ENCODE results near the gene EXOC3L1.

DNA sequence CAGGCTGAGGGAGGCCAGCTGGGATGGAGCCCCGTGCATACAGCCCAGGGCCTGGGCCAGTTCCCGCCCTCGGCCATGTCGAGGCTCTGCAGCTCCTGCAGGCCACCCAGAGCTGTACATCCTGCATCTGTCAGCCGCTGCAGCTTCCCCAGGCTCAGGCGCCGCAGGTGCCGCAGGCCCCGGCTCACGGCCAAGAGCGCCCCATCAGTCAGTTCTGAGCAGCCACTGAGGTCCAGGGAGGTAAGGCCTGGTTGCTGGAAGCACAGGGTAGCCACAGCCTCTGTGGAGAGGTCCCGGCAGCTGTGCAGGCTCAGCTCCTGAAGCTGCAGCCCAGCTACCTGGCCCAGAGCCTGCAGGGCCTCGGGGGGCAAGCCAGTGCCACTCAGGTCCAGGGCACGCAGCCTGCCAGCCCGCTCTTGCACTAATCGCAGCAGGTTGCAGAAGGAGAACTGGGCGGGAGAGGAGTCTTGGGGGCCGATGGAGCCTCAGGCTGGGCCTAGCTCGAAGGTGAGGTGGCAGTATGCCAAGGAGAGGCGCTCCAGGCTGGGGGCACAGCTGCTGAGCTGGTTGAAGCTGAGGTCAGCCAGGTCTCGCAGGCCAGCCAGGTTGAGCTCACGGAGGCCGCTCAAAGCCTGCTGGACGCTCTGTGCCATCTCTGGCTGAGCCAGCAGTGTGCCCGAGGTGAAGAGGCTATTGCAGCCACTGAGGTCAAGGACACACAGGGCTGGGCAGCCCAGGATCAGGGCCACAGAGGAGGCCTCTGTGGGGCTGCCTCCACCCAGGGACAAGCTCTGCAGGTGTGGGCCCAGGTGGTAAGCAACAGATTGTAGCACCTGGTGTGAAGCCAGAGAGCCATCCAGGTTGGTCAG is 20.4 kb upstream of the EXOC3L1 start:
- TF ChIP-seq POLR2A (IDR thresholded peaks at IDR 0.05) (no peak), CTCF (IDR thresholded peaks at IDR 0.05) (no peak)

All from vagina (tissue), 2 donors.